Vagina (tissue), 2 donors: ENCODE results near the gene STAB1. TPM values are rescaled to one million over a fixed set of nuclear protein-coding genes. Genes with fewer than 3 reads are reported as not detected.

Experiments
- DNase-seq, 2 donors: peaks; one replicate each; pipeline ENCODE4 v3.0.0-alpha.2; 2017; ENCODE audit errors: extremely low spot score in 2 of 2
- H3K27ac ChIP-seq: fragments of 200-600 bp; sonication (generic); one replicate; pipeline ENCODE4 v1.5.1; 2019
- H3K27me3 ChIP-seq: fragments of 200-600 bp; sonication (generic); one replicate; pipeline ENCODE4 v1.5.1; 2019
- H3K36me3 ChIP-seq, 2 donors: fragments of 200-600 bp; sonication (generic); one replicate each; pipeline ENCODE4 v1.5.1; 2017 to 2019
- H3K4me1 ChIP-seq: fragments of 200-600 bp; sonication (generic); one replicate; pipeline ENCODE4 v1.5.1; 2019
- H3K4me3 ChIP-seq, 2 donors: fragments of 200-600 bp; sonication (generic); 1 replicate in 1 of 2; 2 replicates in 1 of 2; pipeline ENCODE4 v1.5.1; 2016 to 2019
- H3K9me3 ChIP-seq: fragments of 200-600 bp; sonication (generic); one replicate; pipeline ENCODE4 v1.5.1; 2019
- CTCF ChIP-seq, 3 experiments: fragments of 450-650 bp in 2 of 3; fragments of 200-600 bp in 1 of 3; sonication (generic) in 1 of 3; IDR thresholded peaks; one replicate each; pipeline ENCODE4 v1.5.1; 2017 to 2019; ENCODE audit warnings: antibody characterized with exemption in 3 of 3, mild to moderate bottlenecking in 2 of 3, moderate library complexity in 2 of 3
- POLR2A ChIP-seq, 2 donors: fragments of 450-650 bp; IDR thresholded peaks; one replicate each; pipeline ENCODE4 v1.6.1; 2017; ENCODE audit warnings: antibody characterized with exemption in 2 of 2, mild to moderate bottlenecking in 2 of 2, moderate library complexity in 2 of 2
- POLR2AphosphoS5 ChIP-seq, 2 donors: sonication (generic); formaldehyde crosslinking; IDR thresholded peaks; one replicate each; pipeline ENCODE4 v1.9.0; 2017; ENCODE audit warnings: antibody characterized with exemption in 2 of 2, mild to moderate bottlenecking in 2 of 2, low read depth in 1 of 2; ENCODE audit not compliant: insufficient read depth in 1 of 2
- intact Hi-C: fragments of 100-400 bp; cut with DNase I; formaldehyde crosslinking; loops from one replicate; pipeline ENCODE4 v1.15.1; 2023
- total RNA-seq: library from RNA; depleted of rRNA; stranded (reverse); fragments of >200 nt; gene quantifications from one replicate; pipeline ENCODE4 v1.2.3, GENCODE V29; 2016

STAB1 gene
- total RNA-seq, 1 donor from 2014 or later, result 124 TPM

- no peaks in the 10 kb centered on the region for H3K4me1 ChIP-seq
- peaks cover 0 to 61% of the 10 kb centered on the region in 2 donors for H3K36me3 ChIP-seq
- no peaks in the 10 kb centered on the region for H3K9me3 ChIP-seq
- no peak overlapping the region for H3K27ac ChIP-seq
- H3K27me3 ChIP-seq, result no peaks in the 10 kb centered on the region
- TF ChIP-seq POLR2AphosphoS5 (IDR thresholded peaks at IDR 0.05; ENCODE audit: insufficient read depth in 1 of 2, low read depth in 1 of 2) (no peak), CTCF (IDR thresholded peaks at IDR 0.05) (no peak), POLR2A (IDR thresholded peaks at IDR 0.05) (no peak)
- intact Hi-C loops, result no loop called here
- no peak overlapping the region for H3K4me3 ChIP-seq
- DNase-seq, result no peak
Observed at GRCh38 chr3:52561028-52561747, 66.0 kb downstream of the STAB1 start.

- intact Hi-C loops, result no loop called here
- peaks cover 0 to 48% of the 10 kb centered on the region in 2 donors for H3K36me3 ChIP-seq
- no peak for TF ChIP-seq CTCF (IDR thresholded peaks at IDR 0.05)
- TF ChIP-seq POLR2AphosphoS5 (IDR thresholded peaks at IDR 0.05; ENCODE audit: insufficient read depth in 1 of 2, low read depth in 1 of 2), result no peak
- no peak for TF ChIP-seq POLR2A (IDR thresholded peaks at IDR 0.05)
- no peak overlapping the region for H3K27ac ChIP-seq
- no peak overlapping the region for H3K4me3 ChIP-seq
- DNase-seq, result no peak
- H3K4me1 ChIP-seq, result no peaks in the 10 kb centered on the region
- H3K27me3 ChIP-seq, result no peaks in the 10 kb centered on the region
- H3K9me3 ChIP-seq, result no peaks in the 10 kb centered on the region
Observed at GRCh38 chr3:52563984-52564383, 68.8 kb downstream of the STAB1 start.

- Histone ChIP-seq H3K36me3 (peaks cover 0 to 30% of the 10 kb centered on the region in 2 donors), H3K4me1 (no peaks in the 10 kb centered on the region), H3K4me3 (no peak overlapping the region), H3K27ac (no peak overlapping the region), H3K9me3 (no peaks in the 10 kb centered on the region), H3K27me3 (no peaks in the 10 kb centered on the region)
- TF ChIP-seq POLR2AphosphoS5 (IDR thresholded peaks at IDR 0.05; ENCODE audit: insufficient read depth in 1 of 2, low read depth in 1 of 2) (no peak), POLR2A (IDR thresholded peaks at IDR 0.05) (no peak), CTCF (IDR thresholded peaks at IDR 0.05) (no peak)
- intact Hi-C loops, result no loop called here
- DNase-seq, result no peak
Observed at GRCh38 chr3:52568069-52568468, 72.9 kb downstream of the STAB1 start.

GRCh38 chr3:52570076-52570475, 74.9 kb downstream of the STAB1 start:
- TF ChIP-seq POLR2AphosphoS5 (IDR thresholded peaks at IDR 0.05; ENCODE audit: insufficient read depth in 1 of 2, low read depth in 1 of 2) (no peak), POLR2A (IDR thresholded peaks at IDR 0.05) (no peak), CTCF (IDR thresholded peaks at IDR 0.05) (no peak)
- H3K27me3 ChIP-seq, result no peaks in the 10 kb centered on the region
- no peak overlapping the region for H3K27ac ChIP-seq
- no peaks in the 10 kb centered on the region for H3K4me1 ChIP-seq
- DNase-seq, result no peak
- intact Hi-C loops, result no loop called here
- H3K36me3 ChIP-seq, result peaks cover 0 to 22% of the 10 kb centered on the region in 2 donors
- H3K9me3 ChIP-seq, result no peaks in the 10 kb centered on the region
- H3K4me3 ChIP-seq, result no peak overlapping the region

- TF ChIP-seq CTCF (IDR thresholded peaks at IDR 0.05) (no peak), POLR2AphosphoS5 (IDR thresholded peaks at IDR 0.05; ENCODE audit: insufficient read depth in 1 of 2, low read depth in 1 of 2) (no peak), POLR2A (IDR thresholded peaks at IDR 0.05) (no peak)
- H3K4me1 ChIP-seq, result no peaks in the 10 kb centered on the region
- no peaks in the 10 kb centered on the region for H3K27me3 ChIP-seq
- DNase-seq, result no peak
- no peaks in the 10 kb centered on the region for H3K9me3 ChIP-seq
- peaks cover 0 to 23% of the 10 kb centered on the region in 2 donors for H3K36me3 ChIP-seq
- no peak overlapping the region for H3K4me3 ChIP-seq
- H3K27ac ChIP-seq, result no peak overlapping the region
- intact Hi-C loops, result no loop called here
Observed at GRCh38 chr3:52572221-52572620, 77.1 kb downstream of the STAB1 start.
